ENCODE results near the gene WASHC3. TPM values are rescaled to one million over a fixed set of nuclear protein-coding genes. Genes with fewer than 3 reads are reported as not detected.

Gene WASHC3
- total and polyA plus RNA-seq, 4 donors = 22.4 to 51.4 (median 25.8) TPM

DNA sequence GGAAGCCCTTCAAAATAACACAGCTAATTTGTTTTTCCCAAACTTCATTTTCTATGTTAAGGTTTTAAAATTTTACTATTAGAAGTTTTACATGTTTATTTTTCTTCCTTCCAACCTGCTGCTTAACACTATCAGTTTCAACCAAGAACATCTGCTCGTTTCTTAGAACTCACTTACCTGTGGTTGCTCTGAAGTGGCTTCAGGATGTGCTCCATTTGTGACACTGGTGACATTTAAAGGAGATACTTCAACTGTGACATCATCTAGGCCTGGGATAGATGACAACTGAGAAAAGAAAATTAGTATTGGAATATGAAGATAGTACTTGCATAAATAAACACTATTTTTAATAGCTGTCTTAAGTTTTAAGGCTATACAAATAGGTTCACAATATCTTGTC is 17.9 kb downstream of the WASHC3 start:
- H3K36me3 ChIP-seq (ENCODE audit: control insufficient read depth in 4 of 4, insufficient read depth in 3 of 4, low read depth in 1 of 4, low read length in 3 of 4) = peaks cover 10 to 29% (median 22%) of the 10 kb centered on the region in 4 donors
- H3K9ac ChIP-seq (ENCODE audit: low read depth in 1 of 2, low read length in 2 of 2) = no peak overlapping the region
- 92% methylated on average over 1 of the region's 1 CpG for WGBS

More for the DNA sequence above, 17.9 kb downstream of the WASHC3 start:
- no peak for DNase-seq (ENCODE audit: low spot score)
- H3K4me3 ChIP-seq (ENCODE audit: low read depth in 1 of 3, low read length in 3 of 3) = no peak overlapping the region
- H3K4me1 ChIP-seq (ENCODE audit: control insufficient read depth in 4 of 4, insufficient read depth in 4 of 4, low read length in 3 of 4) = no peaks in the 10 kb centered on the region
- TF ChIP-seq EGR1 (IDR thresholded peaks at IDR 0.05; ENCODE audit: low read depth in 2 of 2) (no peak), JUND (IDR thresholded peaks at IDR 0.05) (no peak), FOXA2 (IDR thresholded peaks at IDR 0.05) (no peak), ZBTB33 (IDR thresholded peaks at IDR 0.05) (no peak), FOXA1 (IDR thresholded peaks at IDR 0.05) (no peak), NR2F2 (IDR thresholded peaks at IDR 0.05) (no peak), HNF4A (conservative IDR thresholded peaks at IDR 0.05) (no peak), GABPA (IDR thresholded peaks at IDR 0.05 in 1 of 2, conservative IDR thresholded peaks at IDR 0.05 in 1 of 2) (no peak), RAD21 (IDR thresholded peaks at IDR 0.05) (no peak), HNF4G (IDR thresholded peaks at IDR 0.05) (no peak), YY1 (IDR thresholded peaks at IDR 0.05) (no peak), RXRA (IDR thresholded peaks at IDR 0.05) (no peak), TAF1 (conservative IDR thresholded peaks at IDR 0.05) (no peak), SP1 (IDR thresholded peaks at IDR 0.05) (no peak), CTCF (IDR thresholded peaks at IDR 0.05; ENCODE audit: low read depth, low read length, missing input control) (no peak), REST (IDR thresholded peaks at IDR 0.05) (no peak)
- TF ChIP-seq, protein P1, sequence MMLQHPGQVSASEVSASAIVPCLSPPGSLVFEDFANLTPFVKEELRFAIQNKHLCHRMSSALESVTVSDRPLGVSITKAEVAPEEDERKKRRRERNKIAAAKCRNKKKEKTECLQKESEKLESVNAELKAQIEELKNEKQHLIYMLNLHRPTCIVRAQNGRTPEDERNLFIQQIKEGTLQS (IDR thresholded peaks at IDR 0.05) = no peak
- TF ChIP-seq, protein P2, sequence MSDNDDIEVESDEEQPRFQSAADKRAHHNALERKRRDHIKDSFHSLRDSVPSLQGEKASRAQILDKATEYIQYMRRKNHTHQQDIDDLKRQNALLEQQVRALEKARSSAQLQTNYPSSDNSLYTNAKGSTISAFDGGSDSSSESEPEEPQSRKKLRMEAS (IDR thresholded peaks at IDR 0.05) = no peak
- no peak overlapping the region for H3K27ac ChIP-seq (ENCODE audit: low read depth in 1 of 2, low read length in 2 of 2)
- H3K27me3 ChIP-seq (ENCODE audit: control insufficient read depth in 4 of 4, insufficient read depth in 4 of 4, low read length in 3 of 4) = no peaks in the 10 kb centered on the region
- H3K9me3 ChIP-seq (ENCODE audit: control insufficient read depth in 4 of 4, low read length in 3 of 4) = no peaks in the 10 kb centered on the region

Data from liver (tissue), 9 donors.